Lower leg skin (tissue), 3 donors: ENCODE results near the gene POLR3K.
"Not testable (repeated sequence)": the region's sequence is repeated elsewhere in the genome, so short reads cannot be mapped to it uniquely, and the experiment has no call there.

Experiments
- POLR2A ChIP-seq, 2 donors: fragments of 450-650 bp; IDR thresholded peaks; one replicate each; pipeline ENCODE4 v1.6.1; 2016 to 2017; ENCODE audit warnings: antibody characterized with exemption in 2 of 2, mild to moderate bottlenecking in 1 of 2, moderate library complexity in 1 of 2
- TF ChIP-seq, protein P1 (sequence below), 3 donors: fragments of 450-650 bp; IDR thresholded peaks; one replicate each; pipeline ENCODE4 v1.5.1; 2016; ENCODE audit warnings: antibody characterized with exemption in 3 of 3, mild to moderate bottlenecking in 3 of 3, moderate library complexity in 2 of 3

DNA sequence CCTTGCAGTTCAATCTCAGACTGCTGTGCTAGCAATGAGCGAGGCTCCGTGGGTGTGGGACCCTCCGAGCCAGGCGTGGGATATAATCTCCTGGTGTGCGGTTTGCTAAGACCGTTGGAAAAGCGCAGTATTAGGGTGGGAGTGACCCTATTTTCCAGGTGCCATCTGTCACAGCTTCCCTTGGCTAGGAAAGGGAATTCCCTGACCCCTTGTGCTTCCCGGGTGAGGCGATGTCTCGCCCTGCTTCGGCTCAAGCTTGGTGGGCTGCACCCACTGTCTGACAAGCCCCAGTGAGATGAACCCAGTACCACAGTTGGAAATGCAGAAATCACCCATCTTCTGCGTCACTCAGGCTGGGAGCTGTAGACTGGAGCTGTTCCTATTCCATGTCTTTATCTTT is 32.5 kb downstream of the POLR3K start:
- TF ChIP-seq, protein P1, sequence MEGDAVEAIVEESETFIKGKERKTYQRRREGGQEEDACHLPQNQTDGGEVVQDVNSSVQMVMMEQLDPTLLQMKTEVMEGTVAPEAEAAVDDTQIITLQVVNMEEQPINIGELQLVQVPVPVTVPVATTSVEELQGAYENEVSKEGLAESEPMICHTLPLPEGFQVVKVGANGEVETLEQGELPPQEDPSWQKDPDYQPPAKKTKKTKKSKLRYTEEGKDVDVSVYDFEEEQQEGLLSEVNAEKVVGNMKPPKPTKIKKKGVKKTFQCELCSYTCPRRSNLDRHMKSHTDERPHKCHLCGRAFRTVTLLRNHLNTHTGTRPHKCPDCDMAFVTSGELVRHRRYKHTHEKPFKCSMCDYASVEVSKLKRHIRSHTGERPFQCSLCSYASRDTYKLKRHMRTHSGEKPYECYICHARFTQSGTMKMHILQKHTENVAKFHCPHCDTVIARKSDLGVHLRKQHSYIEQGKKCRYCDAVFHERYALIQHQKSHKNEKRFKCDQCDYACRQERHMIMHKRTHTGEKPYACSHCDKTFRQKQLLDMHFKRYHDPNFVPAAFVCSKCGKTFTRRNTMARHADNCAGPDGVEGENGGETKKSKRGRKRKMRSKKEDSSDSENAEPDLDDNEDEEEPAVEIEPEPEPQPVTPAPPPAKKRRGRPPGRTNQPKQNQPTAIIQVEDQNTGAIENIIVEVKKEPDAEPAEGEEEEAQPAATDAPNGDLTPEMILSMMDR (IDR thresholded peaks at IDR 0.05), result not testable (repeated sequence)
- TF ChIP-seq POLR2A (IDR thresholded peaks at IDR 0.05), result not testable (repeated sequence)
